Activated T-cell treated with anti-CD3 and anti-CD28 coated beads, Interleukin-2, amount 50 U/mL, for 72 hours (primary cell): Measurements from ENCODE around the gene BAZ2A. TPM values are rescaled to one million over a fixed set of nuclear protein-coding genes. Genes with fewer than 3 reads are reported as not detected.
"Not testable (repeated sequence)": the region's sequence is repeated elsewhere in the genome, so short reads cannot be mapped to it uniquely, and the experiment has no call there.

Experiments used
- ATAC-seq, 2 donors: fragments of 150-1000 bp; cut with Tn5 transposase; replicated peaks in 1 of 2; 2 replicates each; pipeline ENCODE4 v1.10.0; 2021; ENCODE audit warnings: moderate library complexity in 2 of 2, mild to moderate bottlenecking in 1 of 2
- DNase-seq, 2 donors: peaks; one replicate each; pipeline ENCODE4 v3.0.0; 2021 to 2022; ENCODE audit warnings: mixed read lengths in 1 of 2
- H3K27ac Mint-ChIP-seq: one replicate; pipeline ENCODE4 v1.8.0; 2022; ENCODE audit warnings: mild to moderate bottlenecking, moderate library complexity, mixed read lengths
- H3K27me3 Mint-ChIP-seq: one replicate; pipeline ENCODE4 v1.8.0; 2022; ENCODE audit warnings: low read depth, mixed read lengths
- H3K36me3 Mint-ChIP-seq, 2 donors: one replicate each; pipeline ENCODE4 v1.8.0; 2022; ENCODE audit warnings: mixed read lengths in 2 of 2, mild to moderate bottlenecking in 1 of 2; ENCODE audit not compliant: insufficient read depth in 2 of 2
- H3K4me1 Mint-ChIP-seq: one replicate; pipeline ENCODE4 v1.8.0; 2022; ENCODE audit warnings: low read depth, mixed read lengths
- H3K4me3 Mint-ChIP-seq, 2 donors: one replicate each; pipeline ENCODE4 v1.8.0; 2022; ENCODE audit warnings: mild to moderate bottlenecking in 2 of 2, mixed read lengths in 2 of 2, moderate library complexity in 2 of 2
- H3K9me3 Mint-ChIP-seq, 2 donors: one replicate each; pipeline ENCODE4 v1.8.0; 2022; ENCODE audit warnings: mixed read lengths in 2 of 2
- total RNA-seq, 2 donors: library from RNA; stranded (reverse); gene quantifications; one replicate each; pipeline ENCODE4 v1.2.3, GENCODE V29; 2022

BAZ2A gene
- total RNA-seq, 2 donors from 2014 or later: 128 to 154 TPM

DNA sequence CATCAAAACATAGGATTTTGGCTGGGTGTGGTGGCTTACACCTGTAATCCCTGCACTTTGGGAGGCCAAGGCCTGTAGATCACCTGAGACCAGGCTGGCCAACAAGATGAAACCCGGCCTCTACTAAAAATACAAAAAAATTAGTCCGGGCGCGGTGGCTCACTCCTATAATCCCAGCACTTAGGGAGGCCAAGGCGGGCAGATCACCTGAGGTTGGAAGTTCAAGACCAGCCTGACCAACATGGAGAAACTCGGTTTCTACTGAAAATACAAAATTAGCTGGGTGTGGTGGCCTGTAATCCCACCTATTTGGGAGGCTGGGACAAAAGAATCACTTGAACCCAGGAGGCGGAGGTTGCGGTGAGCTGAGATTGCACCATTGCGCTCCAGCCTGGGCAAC is 17.9 kb upstream of the BAZ2A start:
- H3K27me3 Mint-ChIP-seq, H3K4me3 Mint-ChIP-seq, ATAC-seq, DNase-seq, H3K27ac Mint-ChIP-seq, H3K9me3 Mint-ChIP-seq: not testable (repeated sequence)
- H3K4me1 Mint-ChIP-seq: peaks cover 28% of the 10 kb centered on the region
- H3K36me3 Mint-ChIP-seq: peaks cover 16 to 18% of the 10 kb centered on the region in 2 donors

- Mint-ChIP-seq H3K36me3 (peaks cover 21 to 30% of the 10 kb centered on the region in 2 donors), H3K4me1 (peaks cover 44% of the 10 kb centered on the region), H3K27ac (peak within 1 kb of the TSS; percentile 88), H3K27me3 (no peaks in the 10 kb centered on the region), H3K4me3 (peak within 1 kb of the TSS; percentile 88 to 97), H3K9me3 (no peaks in the 10 kb centered on the region)
- ATAC-seq: peak; percentile 98 to 99
- peak; percentile 91 to 96 for DNase-seq
Measured at GRCh38 chr12:56645717-56646446, 15.8 kb upstream of the BAZ2A start, which contains the start of gene ATP5F1B. TSS of gene ATP5F1B (minus strand) at chr12:56645984. CDS start at chr12:56645963, 21 bp downstream.

GRCh38 chr12:56645201-56645716 is 15.1 kb upstream of the BAZ2A start:
- peak overlapping the region; percentile 88 to 97 for H3K4me3 Mint-ChIP-seq
- no peaks in the 10 kb centered on the region for H3K27me3 Mint-ChIP-seq
- peak in 1 of 2 donors; percentile 12 for DNase-seq
- H3K27ac Mint-ChIP-seq: peak overlapping the region; percentile 88
- no peak for ATAC-seq
- H3K36me3 Mint-ChIP-seq: peaks cover 21 to 34% of the 10 kb centered on the region in 2 donors
- no peaks in the 10 kb centered on the region for H3K9me3 Mint-ChIP-seq
- peaks cover 49% of the 10 kb centered on the region for H3K4me1 Mint-ChIP-seq

DNA sequence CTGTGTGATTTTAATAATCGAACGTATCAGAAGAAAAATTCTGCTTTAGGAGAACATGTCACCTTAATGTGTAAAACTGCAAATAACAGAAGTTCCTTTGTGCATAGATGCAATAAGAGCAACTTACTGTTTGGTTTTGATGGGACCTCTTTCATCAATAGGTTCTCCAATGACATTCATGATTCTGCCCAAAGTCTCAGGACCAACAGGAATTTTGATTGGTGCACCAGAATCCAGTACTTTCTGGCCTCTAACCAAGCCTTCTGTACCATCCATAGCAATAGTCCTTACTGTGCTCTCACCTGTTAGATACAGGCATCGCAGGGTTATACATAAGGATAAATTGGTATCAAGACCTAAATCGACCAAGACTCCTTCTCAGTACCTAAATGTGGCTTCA is 14.5 kb upstream of the BAZ2A start:
- no peaks in the 10 kb centered on the region for H3K27me3 Mint-ChIP-seq
- H3K4me1 Mint-ChIP-seq: peaks cover 53% of the 10 kb centered on the region
- peaks cover 25 to 36% of the 10 kb centered on the region in 2 donors for H3K36me3 Mint-ChIP-seq
- no peak for DNase-seq
- peak overlapping the region; percentile 88 for H3K27ac Mint-ChIP-seq
- peak overlapping the region; percentile 88 to 97 for H3K4me3 Mint-ChIP-seq
- ATAC-seq: no peak
- H3K9me3 Mint-ChIP-seq: no peaks in the 10 kb centered on the region

DNA sequence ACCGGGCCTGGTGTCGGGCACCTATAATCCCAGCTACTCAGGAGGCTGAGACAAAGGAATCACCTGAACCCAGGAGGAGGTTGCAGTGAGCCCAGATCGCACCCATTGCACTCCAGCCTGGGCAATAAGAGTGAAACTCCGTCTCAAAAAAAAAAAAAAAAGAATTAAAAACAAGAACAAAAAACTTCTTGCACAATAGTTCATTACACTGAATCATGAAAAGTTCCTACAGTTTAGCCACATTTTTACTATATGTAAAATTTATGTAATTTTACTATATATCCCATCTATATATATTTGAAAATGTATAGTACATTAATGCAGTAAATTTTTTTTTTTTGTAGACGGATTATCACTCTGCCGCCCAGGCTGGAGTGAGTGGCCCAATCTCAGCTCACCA is 11.1 kb upstream of the BAZ2A start:
- Mint-ChIP-seq H3K4me3 (no peak overlapping the region), H3K4me1 (peaks cover 72% of the 10 kb centered on the region), H3K9me3 (no peaks in the 10 kb centered on the region), H3K27me3 (no peaks in the 10 kb centered on the region), H3K36me3 (peaks cover 26 to 52% of the 10 kb centered on the region in 2 donors), H3K27ac (no peak overlapping the region)
- DNase-seq (no peak), ATAC-seq (no peak)

- Mint-ChIP-seq H3K27ac (peak overlapping the region; percentile 88), H3K36me3 (peaks cover 11 to 37% of the 10 kb centered on the region in 2 donors), H3K4me1 (peaks cover 76% of the 10 kb centered on the region), H3K27me3 (no peaks in the 10 kb centered on the region), H3K4me3 (peak overlapping the region in 1 of 2 donors; percentile 90), H3K9me3 (no peaks in the 10 kb centered on the region)
- no peak for DNase-seq
- no peak for ATAC-seq
Measured at GRCh38 chr12:56637621-56638020, 7.5 kb upstream of the BAZ2A start.

DNA sequence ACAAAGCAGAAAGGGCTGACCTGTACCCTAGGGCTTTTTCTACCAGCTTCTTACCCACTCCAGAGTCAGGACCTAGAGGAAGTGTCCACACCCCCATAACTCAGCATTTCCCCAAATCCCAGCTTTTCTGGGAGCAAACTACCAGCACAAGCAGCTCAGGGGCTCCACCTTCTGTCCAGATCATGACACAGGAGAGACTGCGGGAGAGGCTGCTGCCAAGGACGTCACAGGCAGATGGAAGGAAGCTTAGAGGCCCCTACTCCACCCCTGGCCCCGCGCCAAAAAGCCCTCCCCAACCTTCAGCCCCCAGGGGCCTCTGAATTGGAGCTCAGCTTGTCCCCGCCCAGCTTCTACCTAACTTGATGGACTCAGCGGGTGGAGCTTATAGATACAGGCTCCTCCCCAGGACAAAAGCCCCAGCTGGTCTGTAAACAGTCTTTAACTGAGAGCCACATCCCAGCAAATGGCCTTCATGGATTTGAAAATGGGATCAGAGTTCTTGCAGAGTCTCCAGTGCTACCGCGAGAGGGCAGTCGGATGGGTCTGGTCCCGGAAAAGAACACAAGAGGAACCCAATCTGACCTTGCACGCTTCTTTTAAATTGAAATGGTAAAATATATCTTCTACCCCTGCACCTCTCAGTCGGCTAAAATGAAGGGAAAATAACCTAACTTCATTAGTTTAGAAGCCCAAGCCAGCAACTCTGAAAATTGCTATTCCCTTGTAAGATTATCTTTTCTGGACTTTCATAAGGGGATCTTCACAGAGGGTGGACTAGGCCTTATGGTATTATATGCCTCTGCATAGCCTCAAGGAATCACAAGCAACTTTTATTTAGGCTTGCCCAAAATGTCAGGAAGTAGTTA is 6.8 kb upstream of the BAZ2A start:
- Mint-ChIP-seq H3K4me3 (peak overlapping the region; percentile 90 to 100), H3K27ac (peak overlapping the region; percentile 88), H3K4me1 (peaks cover 76% of the 10 kb centered on the region), H3K27me3 (no peaks in the 10 kb centered on the region), H3K36me3 (peaks cover 7 to 31% of the 10 kb centered on the region in 2 donors), H3K9me3 (no peaks in the 10 kb centered on the region)
- ATAC-seq (peak; percentile 72 to 75), DNase-seq (peak; percentile 97 to 98)

GRCh38 chr12:56635806-56636674 is 5.9 kb upstream of the BAZ2A start:
- peak overlapping the region; percentile 90 to 100 for H3K4me3 Mint-ChIP-seq
- ATAC-seq (peak; percentile 75 to 80), DNase-seq (peak; percentile 81 to 86)
- H3K36me3 Mint-ChIP-seq: peaks cover 7 to 27% of the 10 kb centered on the region in 2 donors
- H3K9me3 Mint-ChIP-seq: no peaks in the 10 kb centered on the region
- no peaks in the 10 kb centered on the region for H3K27me3 Mint-ChIP-seq
- peak overlapping the region; percentile 84 for H3K27ac Mint-ChIP-seq
- peaks cover 80% of the 10 kb centered on the region for H3K4me1 Mint-ChIP-seq

- Mint-ChIP-seq H3K36me3 (peaks cover 7 to 26% of the 10 kb centered on the region in 2 donors), H3K4me3 (peak overlapping the region; percentile 90 to 100), H3K27me3 (no peaks in the 10 kb centered on the region), H3K27ac (peak overlapping the region; percentile 91), H3K9me3 (no peaks in the 10 kb centered on the region), H3K4me1 (peaks cover 82% of the 10 kb centered on the region)
- ATAC-seq (peak; percentile 41 to 48), DNase-seq (peak; percentile 82 to 84)
Measured at GRCh38 chr12:56634837-56635791, 5.0 kb upstream of the BAZ2A start.

DNA sequence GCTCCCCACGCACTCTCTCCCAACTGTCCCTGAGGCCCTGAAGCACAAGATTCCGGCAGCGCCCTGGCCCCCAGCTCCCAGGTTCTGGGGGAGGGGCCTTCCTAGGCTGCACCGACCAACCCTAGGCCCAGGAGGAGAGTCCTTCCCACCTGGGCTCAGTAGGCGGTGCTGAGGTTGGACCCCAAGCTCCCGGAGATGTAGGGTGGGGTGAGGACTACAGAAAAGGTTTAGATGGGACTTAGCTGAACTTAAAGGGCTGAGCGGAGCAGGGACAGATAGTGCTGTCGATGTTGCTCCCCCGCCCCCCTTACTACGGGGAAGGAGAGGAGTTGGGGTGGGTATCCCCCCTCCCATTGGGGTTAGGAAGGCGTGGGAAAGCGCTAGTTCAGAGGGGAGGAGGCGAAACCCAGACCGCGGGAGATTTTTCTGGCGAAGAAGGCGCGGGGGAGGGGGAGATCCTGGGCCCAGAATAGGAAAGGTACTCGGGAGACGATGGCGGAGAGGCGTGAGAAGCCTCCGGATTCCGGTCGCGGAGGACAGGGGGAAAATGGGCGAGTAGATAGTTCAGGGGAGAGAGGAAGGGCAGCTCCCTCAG is 4.2 kb upstream of the BAZ2A start:
- peak; percentile 27 to 38 for DNase-seq

More for the DNA sequence above, 4.2 kb upstream of the BAZ2A start:
- peaks cover 4 to 22% of the 10 kb centered on the region in 2 donors for H3K36me3 Mint-ChIP-seq
- H3K9me3 Mint-ChIP-seq: no peaks in the 10 kb centered on the region
- H3K27ac Mint-ChIP-seq: peak overlapping the region; percentile 91
- ATAC-seq: no peak
- no peaks in the 10 kb centered on the region for H3K27me3 Mint-ChIP-seq
- H3K4me3 Mint-ChIP-seq: peak overlapping the region; percentile 90 to 100
- H3K4me1 Mint-ChIP-seq: peaks cover 78% of the 10 kb centered on the region
